Hepatocyte (in vitro differentiated cells): Measurements from ENCODE around the gene KCNB1.

ENCODE experiments used
- CTCF ChIP-seq: fragments of 200-600 bp; sonication (generic); IDR thresholded peaks from 2 replicates; pipeline ENCODE4 v1.5.1; 2016; ENCODE audit warnings: antibody characterized with exemption, mild to moderate bottlenecking; ENCODE audit not compliant: poor library complexity
- EZH2 ChIP-seq: fragments of 200-600 bp; sonication (generic); IDR thresholded peaks from 2 replicates; pipeline ENCODE4 v1.6.1; 2016; ENCODE audit warnings: antibody characterized with exemption, mild to moderate bottlenecking, borderline replicate concordance

GRCh38 chr20:49379338-49379737 is 103.1 kb downstream of the KCNB1 start:
- TF ChIP-seq EZH2 (no peak), CTCF (no peak)
